ENCODE measurements around the gene ATP2B2.

Gene ATP2B2

DNA sequence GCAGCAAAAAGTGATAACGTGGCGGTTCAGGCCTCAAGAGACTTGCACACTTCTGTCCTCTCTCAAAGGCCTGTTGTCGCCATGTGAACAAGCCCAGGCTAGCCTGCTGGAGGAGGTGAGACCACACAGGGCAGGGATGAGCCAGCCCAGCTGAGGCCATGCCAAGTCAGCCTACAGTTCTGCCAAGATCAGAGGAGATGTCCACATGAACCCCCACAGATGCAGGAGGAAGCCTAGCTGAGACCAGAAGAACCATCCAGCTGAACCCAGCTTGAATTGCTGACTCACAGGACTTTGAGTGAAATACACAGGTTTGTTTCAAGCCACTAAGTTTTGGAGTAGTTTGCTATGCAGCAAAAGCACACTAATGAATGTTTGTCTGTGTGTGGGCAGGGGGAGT is 134.2 kb downstream of the ATP2B2 start:
- Histone ChIP-seq H3K4me3 (ENCODE audit: low read depth in 1 of 2, low read length in 2 of 2) (no peak overlapping the region), H3K27ac (ENCODE audit: low read length) (no peak overlapping the region), H3K9me3 (ENCODE audit: control insufficient read depth in 1 of 2, low read length in 2 of 2) (no peaks in the 10 kb centered on the region), H3K4me1 (ENCODE audit: control insufficient read depth in 1 of 2, insufficient read depth in 2 of 2, low read length in 2 of 2) (peaks cover 0 to 11% of the 10 kb centered on the region in 2 donors), H3K27me3 (ENCODE audit: low read depth, low read length) (no peaks in the 10 kb centered on the region), H3K36me3 (ENCODE audit: control insufficient read depth in 1 of 2, insufficient read depth in 2 of 2, low read length in 2 of 2) (no peaks in the 10 kb centered on the region)

DNA sequence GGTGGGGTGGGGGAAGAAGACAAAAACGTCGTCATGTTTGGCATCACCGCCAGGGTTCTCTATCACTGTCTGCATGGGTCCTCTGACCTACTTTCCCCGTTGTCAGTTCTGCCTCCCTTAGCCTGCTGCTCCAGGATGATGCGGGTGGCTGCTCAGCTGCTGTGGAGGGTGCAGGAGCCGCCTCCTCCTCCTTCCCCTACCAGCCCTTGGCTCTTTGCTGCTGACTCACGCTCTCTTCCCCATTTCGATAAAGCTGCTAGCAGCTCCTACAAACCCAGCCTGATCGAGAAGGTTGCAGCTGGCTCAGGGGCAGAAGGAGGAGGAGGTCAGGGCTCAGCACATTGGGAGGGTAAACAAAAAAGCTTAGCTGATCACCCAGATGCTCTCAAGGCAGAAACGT is 135.0 kb downstream of the ATP2B2 start:
- Histone ChIP-seq H3K36me3 (ENCODE audit: control insufficient read depth in 1 of 2, insufficient read depth in 2 of 2, low read length in 2 of 2) (no peaks in the 10 kb centered on the region), H3K27ac (ENCODE audit: low read length) (no peak overlapping the region), H3K4me3 (ENCODE audit: low read depth in 1 of 2, low read length in 2 of 2) (no peak overlapping the region), H3K4me1 (ENCODE audit: control insufficient read depth in 1 of 2, insufficient read depth in 2 of 2, low read length in 2 of 2) (peaks cover 0 to 11% of the 10 kb centered on the region in 2 donors), H3K27me3 (ENCODE audit: low read depth, low read length) (no peaks in the 10 kb centered on the region), H3K9me3 (ENCODE audit: control insufficient read depth in 1 of 2, low read length in 2 of 2) (no peaks in the 10 kb centered on the region)

DNA sequence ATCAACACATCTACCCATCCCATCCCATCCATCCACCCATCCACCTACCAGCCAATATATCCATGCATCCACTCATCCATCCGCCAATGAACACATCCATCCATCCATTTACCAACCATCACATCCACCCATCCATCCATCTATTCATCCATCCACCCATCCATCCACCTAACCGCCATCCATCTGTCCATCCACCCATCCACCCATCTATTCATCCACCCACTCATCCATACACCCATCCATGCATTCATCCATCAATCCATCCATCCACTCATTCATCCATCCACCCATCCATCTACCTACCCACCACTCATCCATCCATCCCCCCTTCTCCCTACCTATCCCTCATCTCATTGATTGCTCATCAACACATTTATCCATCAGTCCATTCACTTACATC is 136.9 kb downstream of the ATP2B2 start:
- Histone ChIP-seq H3K9me3 (ENCODE audit: control insufficient read depth in 1 of 2, low read length in 2 of 2) (no peaks in the 10 kb centered on the region), H3K27ac (ENCODE audit: low read length) (no peak overlapping the region), H3K36me3 (ENCODE audit: control insufficient read depth in 1 of 2, insufficient read depth in 2 of 2, low read length in 2 of 2) (no peaks in the 10 kb centered on the region), H3K4me3 (ENCODE audit: low read depth in 1 of 2, low read length in 2 of 2) (no peak overlapping the region), H3K4me1 (ENCODE audit: control insufficient read depth in 1 of 2, insufficient read depth in 2 of 2, low read length in 2 of 2) (peaks cover 0 to 11% of the 10 kb centered on the region in 2 donors), H3K27me3 (ENCODE audit: low read depth, low read length) (no peaks in the 10 kb centered on the region)

DNA sequence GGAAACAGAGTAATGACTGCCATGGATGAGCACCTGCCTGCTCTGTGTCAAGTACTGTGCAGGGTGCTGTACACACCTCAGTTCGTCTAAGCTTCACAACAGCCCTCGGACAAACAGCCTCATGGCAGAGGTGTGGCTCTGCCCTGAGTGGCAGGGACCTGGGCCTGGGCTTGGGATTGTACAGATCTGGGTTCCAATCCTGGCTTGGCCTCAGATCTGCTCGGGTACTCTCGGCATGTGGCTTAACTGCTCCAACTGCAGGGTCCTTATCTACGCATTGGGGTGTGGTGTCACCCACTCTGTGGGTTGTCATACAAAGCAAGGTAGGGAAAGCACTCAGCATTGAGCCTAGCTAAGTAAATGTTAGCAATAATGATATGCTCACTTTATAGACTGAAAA is 137.9 kb downstream of the ATP2B2 start:
- Histone ChIP-seq H3K27me3 (ENCODE audit: low read depth, low read length) (no peaks in the 10 kb centered on the region), H3K9me3 (ENCODE audit: control insufficient read depth in 1 of 2, low read length in 2 of 2) (peaks cover 0 to 3% of the 10 kb centered on the region in 2 donors), H3K36me3 (ENCODE audit: control insufficient read depth in 1 of 2, insufficient read depth in 2 of 2, low read length in 2 of 2) (no peaks in the 10 kb centered on the region), H3K27ac (ENCODE audit: low read length) (no peak overlapping the region), H3K4me1 (ENCODE audit: control insufficient read depth in 1 of 2, insufficient read depth in 2 of 2, low read length in 2 of 2) (peaks cover 0 to 11% of the 10 kb centered on the region in 2 donors), H3K4me3 (ENCODE audit: low read depth in 1 of 2, low read length in 2 of 2) (no peak overlapping the region)

DNA sequence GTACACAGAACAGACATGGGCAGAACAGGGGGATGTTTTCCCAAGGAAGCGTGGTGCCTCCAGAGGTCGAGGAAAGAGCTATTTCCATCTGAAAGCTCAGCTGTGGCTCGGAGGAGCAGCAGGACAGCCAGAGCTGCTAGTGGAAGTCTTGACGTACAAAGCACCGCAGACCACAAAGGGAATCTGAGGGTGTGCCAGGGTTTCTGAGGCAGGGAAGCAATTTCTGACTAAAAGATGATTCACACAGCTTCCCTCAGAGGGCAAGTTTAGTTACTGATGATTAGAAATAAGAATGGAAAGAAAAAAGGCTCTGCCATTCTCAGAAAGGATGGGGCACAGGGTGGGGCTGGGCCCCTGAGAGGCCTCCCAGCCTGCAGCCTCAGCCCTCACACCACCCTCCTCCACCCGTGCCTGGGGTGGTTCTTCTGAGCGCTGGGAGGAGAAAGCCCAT is 138.7 kb downstream of the ATP2B2 start:
- Histone ChIP-seq H3K27me3 (ENCODE audit: low read depth, low read length) (no peaks in the 10 kb centered on the region), H3K27ac (ENCODE audit: low read length) (no peak overlapping the region), H3K4me3 (ENCODE audit: low read depth in 1 of 2, low read length in 2 of 2) (no peak overlapping the region), H3K9me3 (ENCODE audit: control insufficient read depth in 1 of 2, low read length in 2 of 2) (peaks cover 0 to 3% of the 10 kb centered on the region in 2 donors), H3K4me1 (ENCODE audit: control insufficient read depth in 1 of 2, insufficient read depth in 2 of 2, low read length in 2 of 2) (peaks cover 0 to 11% of the 10 kb centered on the region in 2 donors), H3K36me3 (ENCODE audit: control insufficient read depth in 1 of 2, insufficient read depth in 2 of 2, low read length in 2 of 2) (no peaks in the 10 kb centered on the region)

DNA sequence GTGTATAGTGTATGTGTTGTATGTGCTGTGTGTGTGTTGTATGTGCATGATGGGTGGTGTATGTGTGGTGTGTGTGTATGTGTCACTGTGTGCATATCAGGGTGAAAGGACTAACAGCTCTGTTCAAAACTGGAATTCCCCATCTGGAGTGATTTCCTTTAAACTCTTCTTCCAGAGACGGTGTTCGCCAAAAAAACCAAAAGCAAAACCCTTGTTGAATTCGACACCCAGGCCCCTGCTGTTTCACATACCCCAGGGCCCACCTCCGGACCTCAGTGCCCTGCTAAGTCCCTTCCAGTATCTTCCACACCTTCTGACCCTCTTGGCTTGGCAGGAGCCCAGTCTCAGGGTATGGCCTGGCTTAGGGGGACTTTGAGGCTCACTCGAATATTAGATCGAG is 139.6 kb downstream of the ATP2B2 start:
- Histone ChIP-seq H3K36me3 (ENCODE audit: control insufficient read depth in 1 of 2, insufficient read depth in 2 of 2, low read length in 2 of 2) (no peaks in the 10 kb centered on the region), H3K27me3 (ENCODE audit: low read depth, low read length) (no peaks in the 10 kb centered on the region), H3K4me1 (ENCODE audit: control insufficient read depth in 1 of 2, insufficient read depth in 2 of 2, low read length in 2 of 2) (peaks cover 0 to 11% of the 10 kb centered on the region in 2 donors), H3K4me3 (ENCODE audit: low read depth in 1 of 2, low read length in 2 of 2) (no peak overlapping the region), H3K27ac (ENCODE audit: low read length) (no peak overlapping the region), H3K9me3 (ENCODE audit: control insufficient read depth in 1 of 2, low read length in 2 of 2) (peaks cover 0 to 3% of the 10 kb centered on the region in 2 donors)

DNA sequence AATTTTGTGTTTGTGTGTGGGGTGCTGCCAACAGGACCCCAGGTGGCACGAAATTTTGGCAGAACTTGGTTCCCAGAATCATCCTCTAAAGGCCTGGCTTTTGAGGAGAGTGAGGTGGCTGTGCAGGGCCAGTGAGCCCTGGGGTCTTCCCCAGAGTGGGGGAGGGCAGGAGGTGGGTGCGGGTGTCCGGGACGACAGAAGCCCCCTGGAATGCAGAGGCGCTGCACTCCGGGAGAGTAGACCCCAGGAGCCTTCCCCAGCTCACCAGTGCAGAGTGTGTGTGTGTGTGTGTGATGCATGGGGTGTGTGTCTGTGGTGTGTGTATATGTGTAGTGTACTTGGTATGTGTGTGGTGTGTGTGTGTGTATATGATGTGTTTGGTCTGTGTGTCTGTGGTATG is 140.1 kb downstream of the ATP2B2 start:
- Histone ChIP-seq H3K4me3 (ENCODE audit: low read depth in 1 of 2, low read length in 2 of 2) (no peak overlapping the region), H3K36me3 (ENCODE audit: control insufficient read depth in 1 of 2, insufficient read depth in 2 of 2, low read length in 2 of 2) (no peaks in the 10 kb centered on the region), H3K27ac (ENCODE audit: low read length) (no peak overlapping the region), H3K9me3 (ENCODE audit: control insufficient read depth in 1 of 2, low read length in 2 of 2) (peaks cover 0 to 3% of the 10 kb centered on the region in 2 donors), H3K27me3 (ENCODE audit: low read depth, low read length) (no peaks in the 10 kb centered on the region), H3K4me1 (ENCODE audit: control insufficient read depth in 1 of 2, insufficient read depth in 2 of 2, low read length in 2 of 2) (peaks cover 0 to 7% of the 10 kb centered on the region in 2 donors)

DNA sequence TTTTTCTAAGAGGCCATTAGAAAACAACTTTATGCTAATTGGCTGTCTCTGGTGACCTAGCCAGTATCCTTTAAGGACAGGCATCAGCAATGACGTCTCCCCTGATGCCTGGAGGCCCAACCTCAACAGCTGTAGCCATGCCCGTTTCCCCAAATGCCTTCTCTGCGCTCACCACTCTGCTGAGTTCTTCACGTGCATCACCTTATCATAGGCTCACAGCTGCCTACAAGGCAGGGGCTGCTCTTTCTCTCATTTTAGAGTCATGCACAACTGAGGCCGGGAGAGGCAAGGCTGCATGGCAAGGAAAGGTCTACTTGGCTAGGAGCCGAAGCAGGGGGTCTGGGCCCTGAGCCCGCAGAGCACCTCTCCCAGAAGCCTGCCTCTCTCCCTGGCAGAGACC is 140.6 kb downstream of the ATP2B2 start:
- Histone ChIP-seq H3K4me1 (ENCODE audit: control insufficient read depth in 1 of 2, insufficient read depth in 2 of 2, low read length in 2 of 2) (peaks cover 0 to 5% of the 10 kb centered on the region in 2 donors), H3K36me3 (ENCODE audit: control insufficient read depth in 1 of 2, insufficient read depth in 2 of 2, low read length in 2 of 2) (no peaks in the 10 kb centered on the region), H3K4me3 (ENCODE audit: low read depth in 1 of 2, low read length in 2 of 2) (no peak overlapping the region), H3K9me3 (ENCODE audit: control insufficient read depth in 1 of 2, low read length in 2 of 2) (peaks cover 0 to 3% of the 10 kb centered on the region in 2 donors), H3K27ac (ENCODE audit: low read length) (no peak overlapping the region), H3K27me3 (ENCODE audit: low read depth, low read length) (no peaks in the 10 kb centered on the region)

DNA sequence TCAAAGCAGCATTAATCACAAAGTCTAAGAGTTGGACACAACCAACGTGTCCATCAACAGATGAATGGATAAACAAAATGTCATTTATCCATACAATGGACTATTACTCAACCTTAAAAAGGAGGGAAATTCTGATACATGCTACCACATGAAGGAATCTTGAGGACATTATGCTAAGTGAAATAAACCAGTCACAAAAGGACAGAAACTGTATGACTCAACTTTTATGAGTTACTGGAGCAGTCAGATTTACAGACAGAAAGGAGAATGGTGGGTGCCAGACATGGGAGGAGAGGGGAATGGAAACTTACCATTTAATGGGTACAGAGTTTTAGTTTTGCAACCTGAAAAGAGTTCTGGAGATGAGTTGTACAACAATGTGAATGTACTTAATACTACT is 141.5 kb downstream of the ATP2B2 start:
- Histone ChIP-seq H3K4me1 (ENCODE audit: control insufficient read depth in 1 of 2, insufficient read depth in 2 of 2, low read length in 2 of 2) (peaks cover 0 to 5% of the 10 kb centered on the region in 2 donors), H3K27ac (ENCODE audit: low read length) (no peak overlapping the region), H3K36me3 (ENCODE audit: control insufficient read depth in 1 of 2, insufficient read depth in 2 of 2, low read length in 2 of 2) (no peaks in the 10 kb centered on the region), H3K9me3 (ENCODE audit: control insufficient read depth in 1 of 2, low read length in 2 of 2) (peaks cover 0 to 3% of the 10 kb centered on the region in 2 donors), H3K27me3 (ENCODE audit: low read depth, low read length) (no peaks in the 10 kb centered on the region), H3K4me3 (ENCODE audit: low read depth in 1 of 2, low read length in 2 of 2) (no peak overlapping the region)

DNA sequence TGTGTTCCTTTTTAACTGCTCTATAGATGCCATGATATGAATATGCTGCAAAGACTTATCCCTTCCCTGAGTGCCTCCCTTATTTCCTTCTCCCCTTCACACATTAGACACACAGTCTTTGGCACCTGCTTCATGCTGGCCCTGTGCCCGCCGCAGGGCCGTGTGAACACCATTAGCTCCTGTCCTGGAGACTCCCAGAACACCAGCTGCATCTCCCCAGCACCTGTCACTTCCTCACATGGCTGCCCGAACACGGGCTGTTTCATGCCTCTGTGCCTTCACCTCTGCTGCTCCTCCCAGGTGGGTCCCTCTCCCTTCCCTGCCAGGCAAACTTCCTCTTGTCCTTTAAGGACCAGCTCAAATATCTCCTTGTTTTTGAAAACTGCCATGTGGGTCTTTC is 144.0 kb downstream of the ATP2B2 start:
- peaks cover 0 to 3% of the 10 kb centered on the region in 2 donors for H3K9me3 ChIP-seq (ENCODE audit: control insufficient read depth in 1 of 2, low read length in 2 of 2)

DNA sequence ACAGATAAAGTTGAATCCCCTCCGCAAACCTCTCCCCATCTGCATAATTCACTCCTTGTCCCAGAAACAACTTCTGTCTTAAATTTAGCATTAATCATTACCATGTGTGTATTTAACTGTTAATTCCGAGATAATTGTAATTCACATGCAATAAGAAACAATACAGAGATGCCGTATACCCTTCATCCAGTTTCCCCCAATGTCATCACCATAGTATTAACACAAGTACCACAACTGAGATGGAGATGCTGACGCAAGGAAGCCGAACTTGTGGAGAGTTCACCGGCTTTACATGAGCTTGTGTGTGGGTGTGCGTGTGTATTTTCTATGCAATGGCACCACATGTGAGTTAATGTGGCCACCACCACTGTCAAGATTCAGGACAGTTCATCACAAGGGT is 144.9 kb downstream of the ATP2B2 start:
- no peaks in the 10 kb centered on the region for H3K27me3 ChIP-seq (ENCODE audit: low read depth, low read length)
- no peak overlapping the region for H3K4me3 ChIP-seq (ENCODE audit: low read depth in 1 of 2, low read length in 2 of 2)
- no peaks in the 10 kb centered on the region for H3K4me1 ChIP-seq (ENCODE audit: control insufficient read depth in 1 of 2, insufficient read depth in 2 of 2, low read length in 2 of 2)
- H3K36me3 ChIP-seq (ENCODE audit: control insufficient read depth in 1 of 2, insufficient read depth in 2 of 2, low read length in 2 of 2) = no peaks in the 10 kb centered on the region
- no peak overlapping the region for H3K27ac ChIP-seq (ENCODE audit: low read length)
- peaks cover 0 to 3% of the 10 kb centered on the region in 2 donors for H3K9me3 ChIP-seq (ENCODE audit: control insufficient read depth in 1 of 2, low read length in 2 of 2)

More for the DNA sequence above, 144.0 kb downstream of the ATP2B2 start:
- Histone ChIP-seq H3K36me3 (ENCODE audit: control insufficient read depth in 1 of 2, insufficient read depth in 2 of 2, low read length in 2 of 2) (no peaks in the 10 kb centered on the region), H3K27ac (ENCODE audit: low read length) (no peak overlapping the region), H3K4me1 (ENCODE audit: control insufficient read depth in 1 of 2, insufficient read depth in 2 of 2, low read length in 2 of 2) (no peaks in the 10 kb centered on the region), H3K27me3 (ENCODE audit: low read depth, low read length) (no peaks in the 10 kb centered on the region), H3K4me3 (ENCODE audit: low read depth in 1 of 2, low read length in 2 of 2) (no peak overlapping the region)

DNA sequence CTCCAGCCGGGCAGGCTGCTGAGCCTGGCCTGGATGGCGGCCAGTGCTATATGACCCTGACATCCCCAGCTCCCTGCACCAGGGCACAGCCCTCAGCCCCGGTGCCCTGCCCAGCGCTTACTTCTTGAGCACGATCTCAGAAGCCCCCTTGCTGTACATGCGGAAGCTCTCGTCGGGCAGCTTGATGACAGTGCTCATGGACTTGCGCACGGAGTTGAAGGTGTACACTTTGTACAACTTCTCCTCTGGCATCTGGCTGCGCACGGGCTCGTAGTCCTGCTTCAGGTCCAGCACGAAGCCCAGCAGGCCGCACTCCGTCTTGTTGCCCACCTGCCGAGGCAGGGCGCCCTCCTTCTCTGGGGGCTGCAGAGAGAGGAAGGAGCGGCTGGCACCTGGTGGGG is 145.6 kb downstream of the ATP2B2 start:
- H3K27ac ChIP-seq (ENCODE audit: low read length) = no peak overlapping the region

More for the DNA sequence above, 145.6 kb downstream of the ATP2B2 start:
- H3K27me3 ChIP-seq (ENCODE audit: low read depth, low read length) = no peaks in the 10 kb centered on the region
- H3K4me1 ChIP-seq (ENCODE audit: control insufficient read depth in 1 of 2, insufficient read depth in 2 of 2, low read length in 2 of 2) = no peaks in the 10 kb centered on the region
- H3K36me3 ChIP-seq (ENCODE audit: control insufficient read depth in 1 of 2, insufficient read depth in 2 of 2, low read length in 2 of 2) = no peaks in the 10 kb centered on the region
- H3K9me3 ChIP-seq (ENCODE audit: control insufficient read depth in 1 of 2, low read length in 2 of 2) = peaks cover 0 to 3% of the 10 kb centered on the region in 2 donors
- no peak overlapping the region for H3K4me3 ChIP-seq (ENCODE audit: low read depth in 1 of 2, low read length in 2 of 2)
